Measurements from ENCODE around the gene MAPK4.

- TF ChIP-seq CTCF (conservative IDR thresholded peaks at IDR 0.05; ENCODE audit: low read length): no peak
- TF ChIP-seq EZH2phosphoT487 (IDR thresholded peaks at IDR 0.05; ENCODE audit: borderline replicate concordance): no peak
Observed at GRCh38 chr18:50662775-50663383, 103.0 kb downstream of the MAPK4 start.
